GM10248 (cell line): ENCODE data around the gene CPT1A.
A peak's percentile ranks its signal among the peaks of the same experiment; 100 is the strongest.

Source experiments
- CTCF ChIA-PET: fragments of 300-600 bp; sonication (Branson Sonifier 250); formaldehyde crosslinking; extraction: SDS; loops from one replicate; lab custom pipeline; 2021; ENCODE audit warnings: antibody characterized with exemption; lab: Yijun Ruan, JAX
- POLR2A ChIA-PET: fragments of 350-650 bp; sonication (Branson Sonifier 250); formaldehyde crosslinking; extraction: SDS; loops from one replicate; lab custom pipeline; 2020; ENCODE audit warnings: antibody characterized with exemption; lab: Yijun Ruan, JAX
- DNase-seq: peaks from one replicate; pipeline ENCODE4 v3.0.0; 2012; ENCODE audit errors: extremely low spot score
- CTCF ChIP-seq: IDR thresholded peaks from 2 replicates; pipeline ENCODE4 v1.5.1; 2012; ENCODE audit warnings: mild to moderate bottlenecking, low read depth; ENCODE audit errors: extremely low read depth, missing control alignments, control extremely low read depth

CPT1A gene

GRCh38 chr11:68845351-68846002 is 3.8 kb upstream of the CPT1A start:
- DNase-seq = no peak
- POLR2A ChIA-PET = no interaction called here
- no peak for TF ChIP-seq CTCF
- CTCF ChIA-PET = interaction anchor here (1.7 kb wide), 1 partner anchor 8 kb away, joined by 8 read pairs; no protein-coding TSS in a partner anchor

GRCh38 chr11:68844801-68845200 is 3.1 kb upstream of the CPT1A start:
- ChIA-PET CTCF (interaction anchor here (1.1 to 2.4 kb wide), 8 partner anchors 8 to 92 kb away, joined by 3 to 10 read pairs (median 3); no protein-coding TSS in a partner anchor), POLR2A (no interaction called here)
- no peak for DNase-seq
- TF ChIP-seq CTCF = no peak

GRCh38 chr11:68844376-68844775 is 2.7 kb upstream of the CPT1A start:
- no peak for DNase-seq
- CTCF ChIA-PET = interaction anchor here (1.1 to 2.4 kb wide), 8 partner anchors 9 to 92 kb away, joined by 3 to 10 read pairs (median 3); no protein-coding TSS in a partner anchor
- TF ChIP-seq CTCF = no peak
- POLR2A ChIA-PET = no interaction called here

- CTCF ChIA-PET = interaction anchor here (0.9 to 2.4 kb wide), 10 partner anchors 9 to 266 kb away, joined by 3 to 10 read pairs (median 3); no protein-coding TSS in a partner anchor
- peak; percentile 76 for TF ChIP-seq CTCF
- DNase-seq = peak; percentile 85
- POLR2A ChIA-PET = no interaction called here
Observed at GRCh38 chr11:68843703-68844312, 2.1 kb upstream of the CPT1A start.

GRCh38 chr11:68843052-68843561 is 1.4 kb upstream of the CPT1A start:
- ChIA-PET CTCF (interaction anchor here (0.9 to 2.4 kb wide), 7 partner anchors 9 to 265 kb away, joined by 3 to 10 read pairs (median 4); no protein-coding TSS in a partner anchor), POLR2A (interaction anchor here (0.6 kb wide), 1 partner anchor 1119 kb away, joined by 3 read pairs; no protein-coding TSS in a partner anchor)
- no peak for TF ChIP-seq CTCF
- DNase-seq = peak; percentile 57

GRCh38 chr11:68842427-68843051 is 823 bp upstream of the CPT1A start:
- CTCF ChIA-PET = interaction anchor here (1.0 to 2.4 kb wide), 3 partner anchors 8 to 48 kb away, joined by 4 to 10 read pairs (median 4); no protein-coding TSS in a partner anchor
- TF ChIP-seq CTCF = no peak
- DNase-seq = no peak
- POLR2A ChIA-PET = interaction anchor here (0.6 kb wide), 1 partner anchor 1120 kb away, joined by 3 read pairs; no protein-coding TSS in a partner anchor
